GM13977 (cell line): ENCODE data around the gene CHST11.

ENCODE experiments used
- DNase-seq: peaks from one replicate; pipeline ENCODE4 v3.0.0; 2012; ENCODE audit warnings: low spot score
- in situ Hi-C: fragments of 300-500 bp; cut with MboI; formaldehyde crosslinking; loops from one replicate; pipeline ENCODE4 v1.12.0; 2022; ENCODE audit warnings: low sequenced_read_pairs, low pct_unique_long_range_greater_than_20kb, mixed read lengths, inconsistent platforms; ENCODE audit not compliant: unreplicated experiment
- TF ChIP-seq, protein P1 (sequence below): IDR thresholded peaks from 2 replicates; pipeline ENCODE4 v1.5.1; 2012; ENCODE audit warnings: mild to moderate bottlenecking, control low read depth; ENCODE audit not compliant: insufficient read depth; ENCODE audit errors: extremely low read depth, missing control alignments

Gene CHST11

DNA sequence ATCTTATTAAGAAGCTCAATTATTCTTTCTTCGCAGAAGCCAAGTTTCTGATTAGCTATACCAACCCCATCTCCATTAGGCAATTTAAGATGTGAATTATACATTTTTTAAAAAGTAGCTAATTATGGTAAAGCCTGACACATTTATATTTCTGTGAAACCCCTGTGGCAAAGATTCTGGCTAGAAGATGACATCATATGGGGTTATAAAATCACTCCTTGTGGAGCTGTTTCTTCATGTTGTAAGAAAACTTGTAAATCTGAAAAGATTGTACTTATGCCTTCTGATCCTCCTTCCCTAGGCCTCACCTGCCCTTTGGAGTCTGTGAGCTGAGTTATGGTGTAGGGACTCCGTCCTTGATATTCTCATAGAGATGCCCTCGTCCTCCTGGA lies 78.1 kb downstream of the CHST11 start:
- no peak for DNase-seq
- in situ Hi-C loops, result no loop called here
- TF ChIP-seq, protein P1, sequence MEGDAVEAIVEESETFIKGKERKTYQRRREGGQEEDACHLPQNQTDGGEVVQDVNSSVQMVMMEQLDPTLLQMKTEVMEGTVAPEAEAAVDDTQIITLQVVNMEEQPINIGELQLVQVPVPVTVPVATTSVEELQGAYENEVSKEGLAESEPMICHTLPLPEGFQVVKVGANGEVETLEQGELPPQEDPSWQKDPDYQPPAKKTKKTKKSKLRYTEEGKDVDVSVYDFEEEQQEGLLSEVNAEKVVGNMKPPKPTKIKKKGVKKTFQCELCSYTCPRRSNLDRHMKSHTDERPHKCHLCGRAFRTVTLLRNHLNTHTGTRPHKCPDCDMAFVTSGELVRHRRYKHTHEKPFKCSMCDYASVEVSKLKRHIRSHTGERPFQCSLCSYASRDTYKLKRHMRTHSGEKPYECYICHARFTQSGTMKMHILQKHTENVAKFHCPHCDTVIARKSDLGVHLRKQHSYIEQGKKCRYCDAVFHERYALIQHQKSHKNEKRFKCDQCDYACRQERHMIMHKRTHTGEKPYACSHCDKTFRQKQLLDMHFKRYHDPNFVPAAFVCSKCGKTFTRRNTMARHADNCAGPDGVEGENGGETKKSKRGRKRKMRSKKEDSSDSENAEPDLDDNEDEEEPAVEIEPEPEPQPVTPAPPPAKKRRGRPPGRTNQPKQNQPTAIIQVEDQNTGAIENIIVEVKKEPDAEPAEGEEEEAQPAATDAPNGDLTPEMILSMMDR, result no peak

DNA sequence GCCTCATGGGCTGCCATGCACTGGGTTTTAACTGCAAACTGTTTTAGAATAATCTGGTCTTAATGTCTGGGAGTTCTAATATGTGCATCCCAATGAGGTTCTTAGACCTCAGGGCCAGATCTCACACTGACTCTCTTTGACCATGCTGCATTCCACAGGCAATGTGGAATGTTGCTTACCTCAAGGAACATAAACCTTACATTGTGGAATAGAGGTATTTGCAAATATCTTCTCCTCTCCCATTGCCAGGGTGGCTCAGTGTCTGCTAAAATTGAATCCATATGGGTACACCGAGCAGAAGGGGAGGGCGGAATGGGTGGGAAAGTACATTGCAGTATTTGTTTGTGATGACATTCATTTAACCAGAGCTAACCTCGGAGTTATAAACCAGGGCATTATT lies 78.6 kb downstream of the CHST11 start:
- TF ChIP-seq, protein P1, result no peak
- no peak for DNase-seq
- in situ Hi-C loops, result no loop called here

DNA sequence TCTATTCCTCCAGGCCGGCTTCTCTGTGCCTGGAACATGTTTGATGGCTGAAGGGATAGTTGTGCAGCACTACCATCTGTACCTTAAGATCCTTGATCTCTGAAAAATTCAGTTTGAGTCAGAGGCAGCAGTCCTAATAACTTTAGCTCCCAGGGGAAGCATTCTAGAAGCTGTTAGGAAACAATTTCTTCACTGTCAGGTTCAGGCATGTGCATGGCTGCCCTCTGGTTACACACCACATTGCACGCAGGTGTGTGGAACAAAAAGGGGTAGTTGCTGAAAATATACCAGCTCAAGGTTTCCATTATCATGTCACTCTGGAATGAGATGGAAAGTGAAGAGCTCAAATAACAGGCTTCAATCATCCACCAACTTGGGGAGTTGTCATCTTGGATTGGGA lies 80.1 kb downstream of the CHST11 start:
- in situ Hi-C loops, result no loop called here
- TF ChIP-seq, protein P1, result no peak
- DNase-seq, result no peak

DNA sequence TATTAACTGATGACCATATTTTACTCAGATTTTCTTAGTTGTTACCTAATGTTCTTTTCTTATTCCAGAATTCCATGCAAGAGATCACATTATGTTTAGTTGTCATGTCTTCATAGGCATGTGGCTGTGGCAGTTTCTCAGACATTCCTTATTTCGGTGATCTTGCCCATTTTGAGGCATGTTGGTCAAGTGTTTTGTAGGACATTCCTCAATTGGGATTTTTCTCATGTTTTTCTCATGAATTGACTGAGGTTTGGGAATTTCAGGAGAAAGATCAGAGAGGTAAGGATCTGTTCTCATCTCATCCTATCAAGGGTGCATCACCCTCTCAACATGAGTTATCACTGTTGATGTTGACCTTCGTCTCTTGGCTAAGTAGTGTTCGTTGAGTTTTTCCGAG lies 81.3 kb downstream of the CHST11 start:
- no peak for DNase-seq
- TF ChIP-seq, protein P1, result no peak
- in situ Hi-C loops, result no loop called here

DNA sequence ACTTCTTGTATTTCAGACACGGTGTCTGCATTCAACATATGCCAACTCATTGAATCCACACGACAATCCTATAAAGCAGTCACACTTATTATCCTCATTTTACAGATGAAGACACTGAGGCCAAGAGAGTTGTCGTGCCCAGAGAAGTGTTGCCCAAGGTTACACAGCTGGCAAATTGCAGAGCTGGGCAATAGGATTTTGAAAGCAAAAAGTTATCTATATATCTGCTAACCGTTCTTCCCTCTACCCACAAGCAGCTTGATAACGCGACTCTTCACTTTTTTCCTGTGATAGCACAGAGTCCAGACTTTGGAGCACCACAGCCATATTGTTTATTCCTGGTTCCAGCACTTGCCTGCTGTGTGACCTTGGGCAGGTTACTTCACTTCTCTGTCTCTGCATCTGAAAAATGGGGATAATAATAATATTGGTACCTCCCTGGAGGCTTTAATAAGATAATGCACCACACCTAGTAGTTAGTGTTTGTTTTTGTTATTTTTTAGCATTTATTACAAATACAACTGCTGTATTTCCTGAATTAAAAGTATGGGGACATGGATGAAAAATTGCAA lies 82.2 kb downstream of the CHST11 start:
- in situ Hi-C loops, result no loop called here
- DNase-seq, result no peak
- TF ChIP-seq, protein P1, result no peak

DNA sequence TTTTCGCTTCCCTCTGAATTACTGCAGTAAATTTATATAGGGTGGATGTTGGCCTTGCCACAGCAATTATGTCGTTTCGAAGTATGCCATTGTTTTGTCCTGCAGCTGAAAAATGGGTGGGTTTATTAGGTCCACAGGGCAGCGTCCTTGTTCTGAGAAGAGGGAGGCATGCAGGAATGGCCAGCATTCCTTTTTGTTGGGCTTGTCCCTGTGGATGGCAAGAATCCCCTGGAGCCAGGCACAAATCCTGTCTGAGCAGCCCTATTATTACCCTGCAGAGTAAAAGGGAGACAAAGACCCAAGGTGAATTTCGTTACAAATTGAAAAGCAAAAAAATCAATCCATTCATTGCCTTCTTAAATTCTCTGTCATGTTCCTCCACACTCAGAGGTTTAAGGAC lies 88.1 kb downstream of the CHST11 start:
- no peak for DNase-seq
- in situ Hi-C loops, result no loop called here

More for the DNA sequence above, 88.1 kb downstream of the CHST11 start:
- TF ChIP-seq, protein P1, result no peak
